Measurements from ENCODE around the gene TMEM132D. TPM values are rescaled to one million over a fixed set of nuclear protein-coding genes. Genes with fewer than 3 reads are reported as not detected.

The TMEM132D gene
- polyA plus RNA-seq, 1 experiment = 0.02 TPM

GRCh38 chr12:129762436-129762835 lies 141.4 kb downstream of the TMEM132D start:
- ChIA-PET POLR2A (no interaction called here), CTCF (interaction anchor here (0.5 to 0.8 kb wide), 2 partner anchors 24 to 112 kb away, joined by 3 read pairs; no protein-coding TSS in a partner anchor)
- TF ChIP-seq CTCF (IDR thresholded peaks at IDR 0.05; ENCODE audit: insufficient read depth, low read depth, low read length) = no peak
- Histone ChIP-seq H3K4me3 (ENCODE audit: low read depth, low read length) (no peak overlapping the region), H3K36me3 (ENCODE audit: control insufficient read depth, insufficient read depth, low read length) (no peaks in the 10 kb centered on the region), H3K27me3 (ENCODE audit: control insufficient read depth, insufficient read depth, low read length) (no peaks in the 10 kb centered on the region)
- no peak for DNase-seq (ENCODE audit: low read depth)

GRCh38 chr12:129753586-129753985 lies 150.2 kb downstream of the TMEM132D start:
- ChIA-PET CTCF (no interaction called here), POLR2A (no interaction called here)
- Histone ChIP-seq H3K27me3 (ENCODE audit: control insufficient read depth, insufficient read depth, low read length) (no peaks in the 10 kb centered on the region), H3K4me3 (ENCODE audit: low read depth, low read length) (no peak overlapping the region), H3K36me3 (ENCODE audit: control insufficient read depth, insufficient read depth, low read length) (no peaks in the 10 kb centered on the region)
- no peak for DNase-seq (ENCODE audit: low read depth)
- no peak for TF ChIP-seq CTCF (IDR thresholded peaks at IDR 0.05; ENCODE audit: insufficient read depth, low read depth, low read length)

- TF ChIP-seq CTCF (IDR thresholded peaks at IDR 0.05; ENCODE audit: insufficient read depth, low read depth, low read length) = no peak
- no peak for DNase-seq (ENCODE audit: low read depth)
- ChIA-PET POLR2A (no interaction called here), CTCF (no interaction called here)
- H3K27me3 ChIP-seq (ENCODE audit: control insufficient read depth, insufficient read depth, low read length) = no peaks in the 10 kb centered on the region
- no peak overlapping the region for H3K4me3 ChIP-seq (ENCODE audit: low read depth, low read length)
- no peaks in the 10 kb centered on the region for H3K36me3 ChIP-seq (ENCODE audit: control insufficient read depth, insufficient read depth, low read length)
Observed at GRCh38 chr12:129750421-129750820, 153.4 kb downstream of the TMEM132D start.

- no peak for DNase-seq (ENCODE audit: low read depth)
- no peaks in the 10 kb centered on the region for H3K36me3 ChIP-seq (ENCODE audit: control insufficient read depth, insufficient read depth, low read length)
- no peaks in the 10 kb centered on the region for H3K27me3 ChIP-seq (ENCODE audit: control insufficient read depth, insufficient read depth, low read length)
- ChIA-PET CTCF (no interaction called here), POLR2A (no interaction called here)
- H3K4me3 ChIP-seq (ENCODE audit: low read depth, low read length) = no peak overlapping the region
- no peak for TF ChIP-seq CTCF (IDR thresholded peaks at IDR 0.05; ENCODE audit: insufficient read depth, low read depth, low read length)
Observed at GRCh38 chr12:129746318-129746717, 157.5 kb downstream of the TMEM132D start.

- Histone ChIP-seq H3K36me3 (ENCODE audit: control insufficient read depth, insufficient read depth, low read length) (no peaks in the 10 kb centered on the region), H3K27me3 (ENCODE audit: control insufficient read depth, insufficient read depth, low read length) (no peaks in the 10 kb centered on the region), H3K4me3 (ENCODE audit: low read depth, low read length) (no peak overlapping the region)
- CTCF ChIA-PET = no interaction called here
- DNase-seq (ENCODE audit: low read depth) = no peak
- POLR2A ChIA-PET = no interaction called here
- no peak for TF ChIP-seq CTCF (IDR thresholded peaks at IDR 0.05; ENCODE audit: insufficient read depth, low read depth, low read length)
Observed at GRCh38 chr12:129729170-129729569, 174.7 kb downstream of the TMEM132D start.
